Fibroblast of skin of right quadriceps (primary cell): Measurements from ENCODE around the gene KRTAP5-4.
"Not testable (repeated sequence)": the region's sequence is repeated elsewhere in the genome, so short reads cannot be mapped to it uniquely, and the experiment has no call there.

ENCODE experiments used
- DNase-seq: peaks from one replicate; pipeline ENCODE4 v3.0.0-alpha.2; 2013

The KRTAP5-4 gene

GRCh38 chr11:1622086-1622485, at the start of gene KRTAP5-4:
TSS of gene KRTAP5-4 (minus strand) at chr11:1622138. CDS start at chr11:1622093, 45 bp downstream.
- no peak for DNase-seq

- no peak for DNase-seq
Observed at GRCh38 chr11:1671658-1672057, 49.7 kb upstream of the KRTAP5-4 start.

DNA sequence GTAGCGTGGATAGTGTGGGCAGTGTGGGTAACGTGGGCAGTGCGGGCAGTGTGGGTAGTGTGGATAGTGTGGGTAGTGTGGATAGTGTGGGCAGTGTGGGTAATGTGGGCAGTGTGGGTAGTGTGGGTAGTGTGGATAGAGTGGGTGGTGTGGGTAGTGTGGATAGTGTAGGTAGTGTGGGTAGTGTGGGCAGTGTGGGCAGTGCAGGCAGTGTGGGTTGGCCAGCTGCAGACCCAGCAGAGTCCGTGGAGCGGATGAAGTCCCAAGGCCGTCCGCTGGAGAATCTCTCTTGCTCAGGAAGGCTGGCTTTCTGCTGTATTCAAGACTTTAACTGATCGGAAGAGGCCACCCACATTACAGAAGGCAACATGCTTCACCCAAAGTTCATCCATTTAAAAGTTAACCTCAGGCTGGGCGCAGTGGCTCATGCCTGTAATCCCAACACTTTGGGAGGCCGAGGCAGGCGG, 49.0 kb upstream of the KRTAP5-4 start:
- DNase-seq: no peak

GRCh38 chr11:1670457-1670856, 48.5 kb upstream of the KRTAP5-4 start:
- not testable (repeated sequence) for DNase-seq

DNA sequence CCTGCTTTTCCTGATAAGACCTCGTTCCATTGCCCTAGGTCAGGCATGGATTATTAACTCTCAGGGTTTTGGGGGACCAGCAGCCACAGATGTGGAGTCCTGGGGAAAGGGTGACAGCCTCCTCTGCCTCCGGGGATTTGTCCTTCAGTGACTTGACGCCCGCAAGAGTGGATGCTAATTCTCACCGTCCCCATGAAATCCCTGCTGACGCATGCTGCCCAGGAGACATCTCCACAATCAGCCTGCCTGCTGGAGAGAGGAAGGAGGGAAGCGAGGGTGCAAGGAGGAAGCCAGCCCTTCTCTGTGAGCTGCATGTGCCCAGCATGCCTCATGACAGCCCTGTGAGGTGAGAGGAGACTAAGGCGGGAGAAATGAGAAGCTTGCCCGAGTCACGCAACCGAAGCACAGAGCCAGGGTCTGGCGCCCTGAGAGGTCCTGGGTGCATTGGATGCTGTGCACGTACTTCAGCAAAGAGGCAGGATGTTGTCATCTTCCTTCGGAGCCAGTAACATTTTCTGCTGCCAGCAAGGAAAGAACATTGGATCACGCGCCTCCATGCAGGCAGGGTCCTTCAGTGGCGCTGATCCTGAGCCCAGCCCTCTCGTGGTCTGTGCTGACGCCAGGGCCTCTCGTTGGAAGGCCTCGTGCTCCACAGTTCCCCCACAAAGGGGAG, 47.7 kb upstream of the KRTAP5-4 start:
- DNase-seq: no peak

DNA sequence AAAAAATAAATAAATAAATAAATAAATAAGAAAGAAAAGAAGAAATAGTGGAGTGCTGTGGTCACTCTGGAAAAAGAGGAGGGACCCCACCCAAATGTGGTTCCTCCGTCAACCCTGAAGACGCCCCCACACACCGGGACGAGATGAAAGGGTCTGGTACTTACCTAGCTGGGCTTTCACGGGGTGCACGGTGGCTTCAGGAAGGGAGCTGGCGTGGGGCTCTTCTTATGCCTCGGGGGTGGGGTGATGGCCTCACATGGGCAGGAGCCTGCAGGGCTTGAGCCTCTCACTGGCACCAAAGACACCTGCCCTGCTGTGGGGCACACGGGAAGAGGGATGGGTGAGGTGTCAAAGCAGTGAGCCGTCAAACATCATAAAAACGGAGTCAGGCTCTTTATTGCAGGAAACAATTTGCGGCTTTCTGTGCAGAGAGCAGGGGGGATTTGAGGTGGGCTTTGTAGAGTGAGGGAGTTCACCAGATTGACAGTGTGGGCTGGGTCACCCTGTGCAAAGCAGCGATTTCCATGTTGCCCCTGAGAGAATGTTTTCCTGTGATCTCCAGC, 47.1 kb upstream of the KRTAP5-4 start:
- DNase-seq: no peak

GRCh38 chr11:1667906-1668305, 46.0 kb upstream of the KRTAP5-4 start:
- DNase-seq: no peak

DNA sequence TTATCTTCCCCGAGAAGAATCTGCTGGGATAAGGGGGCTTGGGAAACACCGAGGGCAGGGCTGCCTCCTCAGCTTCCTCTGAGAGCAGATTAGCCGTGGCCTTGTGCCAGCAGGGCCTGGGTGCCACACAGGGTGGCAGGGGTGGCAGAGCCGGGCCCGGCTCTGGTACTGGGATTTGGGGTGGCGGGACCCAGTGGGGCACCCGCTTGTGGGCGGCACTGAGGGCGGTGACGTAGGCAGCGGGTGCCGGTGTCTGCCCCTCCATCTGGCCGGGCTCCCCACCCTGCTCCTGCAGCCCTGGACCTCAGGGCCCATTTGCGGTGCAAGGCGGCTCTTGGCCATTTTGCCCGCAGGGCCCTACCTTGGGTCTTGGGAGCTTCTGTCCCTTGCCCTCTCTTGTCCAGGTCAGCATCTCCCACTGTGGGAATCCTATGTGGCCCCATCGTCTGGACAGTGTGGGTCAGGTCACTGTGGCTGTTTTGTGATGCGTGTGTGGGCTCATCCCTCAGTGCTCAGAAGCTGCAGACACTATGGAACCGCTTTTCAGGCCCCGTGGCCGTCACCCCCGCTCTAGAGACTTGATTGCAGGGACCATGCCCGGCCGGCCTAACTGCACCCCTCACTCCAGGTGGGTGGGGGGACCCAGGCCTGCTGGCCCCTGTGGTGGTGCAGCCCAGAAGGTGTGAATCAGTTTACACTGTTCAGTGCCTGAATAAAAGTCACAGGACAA, 45.3 kb upstream of the KRTAP5-4 start:
- DNase-seq: no peak

DNA sequence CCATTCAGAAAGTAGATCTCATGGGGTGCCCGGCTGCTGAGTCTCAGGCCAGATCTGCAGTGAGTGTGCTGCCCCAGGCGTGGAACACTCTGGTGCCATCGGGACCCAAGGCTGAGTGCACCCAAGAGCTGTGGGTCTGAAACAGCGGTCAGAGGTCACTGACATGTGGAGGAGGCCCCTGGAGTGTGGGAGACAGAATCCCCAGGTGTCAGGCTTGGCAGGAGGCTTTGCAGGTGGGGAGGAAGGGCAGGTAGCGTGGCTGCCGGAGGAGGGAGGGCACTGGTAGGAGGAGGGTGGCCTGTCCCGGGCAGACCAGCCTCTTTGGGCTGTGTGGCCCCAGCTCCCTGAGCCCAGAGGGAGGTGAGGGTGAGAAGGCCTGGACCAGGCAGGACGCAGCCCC, 43.4 kb upstream of the KRTAP5-4 start:
- DNase-seq: no peak

- not testable (repeated sequence) for DNase-seq
Observed at GRCh38 chr11:1662699-1663283, 40.9 kb upstream of the KRTAP5-4 start.

DNA sequence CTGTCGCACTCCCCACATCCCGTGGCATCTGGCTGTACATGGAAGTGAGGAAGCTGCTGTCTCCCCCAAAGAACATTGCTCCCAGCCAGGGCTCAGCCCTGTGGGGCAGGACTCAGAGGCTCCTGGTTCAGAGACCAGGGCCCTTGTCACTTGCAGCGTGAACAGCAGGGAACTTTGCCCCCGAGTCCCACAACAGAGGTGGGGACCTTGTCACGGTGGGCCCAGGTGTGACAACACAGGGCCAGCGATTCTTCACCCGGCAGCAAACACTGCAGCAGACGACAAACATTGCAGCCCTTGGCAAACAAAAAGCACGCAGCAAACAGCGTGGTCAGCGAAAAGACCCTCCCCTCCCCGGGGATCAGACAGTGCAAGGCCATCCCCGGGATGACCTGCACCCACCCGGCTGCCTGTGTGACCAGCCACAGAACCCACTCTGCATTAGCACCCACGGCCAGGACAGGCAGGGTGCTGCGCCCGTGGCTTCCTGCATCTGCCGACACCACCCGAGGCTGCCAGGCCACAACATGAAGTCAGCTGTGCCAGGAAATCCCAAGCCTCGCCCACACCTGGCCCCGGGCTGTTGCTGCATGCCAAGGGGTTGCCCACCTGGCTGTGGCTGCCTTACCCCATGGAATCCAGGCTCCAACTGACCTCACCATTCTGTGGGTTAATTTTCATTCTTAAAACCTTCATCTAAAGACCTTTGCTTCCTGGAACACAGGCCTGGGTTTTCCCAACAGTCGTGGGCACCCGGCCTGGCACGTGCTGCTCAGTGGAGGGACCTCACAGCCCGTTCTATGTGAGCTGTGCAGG, 39.7 kb upstream of the KRTAP5-4 start:
- not testable (repeated sequence) for DNase-seq

- no peak for DNase-seq
Observed at GRCh38 chr11:1660111-1660867, 38.4 kb upstream of the KRTAP5-4 start.

- no peak for DNase-seq
Observed at GRCh38 chr11:1659506-1659905, 37.6 kb upstream of the KRTAP5-4 start.

DNA sequence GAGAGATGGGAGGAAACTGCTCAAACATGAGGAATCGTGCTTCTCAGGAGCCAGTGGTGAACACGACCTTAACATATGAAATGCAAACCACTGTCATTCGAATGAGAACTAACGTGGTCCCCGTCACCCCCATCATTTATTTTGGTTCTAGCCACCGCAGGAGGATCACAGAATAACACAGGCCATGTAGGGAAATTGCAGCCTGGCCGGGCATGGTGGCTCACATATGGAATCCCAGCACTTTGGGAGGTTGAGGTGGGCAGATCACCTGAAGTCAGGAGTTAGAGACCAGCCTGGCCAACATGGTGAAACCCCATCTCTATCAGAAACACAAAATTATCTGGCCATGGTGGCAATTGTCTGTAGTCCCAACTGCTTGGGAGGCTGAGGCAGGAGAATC, 34.7 kb upstream of the KRTAP5-4 start:
- DNase-seq: no peak

DNA sequence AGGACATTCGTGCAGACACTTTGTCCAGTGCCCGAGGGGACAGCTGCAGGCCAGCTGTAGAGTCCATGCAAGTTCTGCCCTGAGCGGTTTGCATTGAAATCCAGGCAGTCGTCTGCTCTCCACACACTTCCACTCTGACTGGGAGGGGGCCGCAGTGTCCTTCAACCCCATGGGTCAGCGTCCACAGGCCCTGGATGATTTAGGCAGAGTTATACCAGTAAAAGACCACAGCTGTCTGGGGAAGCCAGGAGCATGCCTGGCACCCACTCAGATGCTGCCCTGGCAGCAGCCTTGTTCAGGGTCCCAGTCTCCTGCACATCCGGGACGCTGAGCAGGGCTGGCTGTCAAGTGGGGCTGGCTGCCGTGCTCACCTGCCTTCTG, 34.1 kb upstream of the KRTAP5-4 start:
- no peak for DNase-seq

DNA sequence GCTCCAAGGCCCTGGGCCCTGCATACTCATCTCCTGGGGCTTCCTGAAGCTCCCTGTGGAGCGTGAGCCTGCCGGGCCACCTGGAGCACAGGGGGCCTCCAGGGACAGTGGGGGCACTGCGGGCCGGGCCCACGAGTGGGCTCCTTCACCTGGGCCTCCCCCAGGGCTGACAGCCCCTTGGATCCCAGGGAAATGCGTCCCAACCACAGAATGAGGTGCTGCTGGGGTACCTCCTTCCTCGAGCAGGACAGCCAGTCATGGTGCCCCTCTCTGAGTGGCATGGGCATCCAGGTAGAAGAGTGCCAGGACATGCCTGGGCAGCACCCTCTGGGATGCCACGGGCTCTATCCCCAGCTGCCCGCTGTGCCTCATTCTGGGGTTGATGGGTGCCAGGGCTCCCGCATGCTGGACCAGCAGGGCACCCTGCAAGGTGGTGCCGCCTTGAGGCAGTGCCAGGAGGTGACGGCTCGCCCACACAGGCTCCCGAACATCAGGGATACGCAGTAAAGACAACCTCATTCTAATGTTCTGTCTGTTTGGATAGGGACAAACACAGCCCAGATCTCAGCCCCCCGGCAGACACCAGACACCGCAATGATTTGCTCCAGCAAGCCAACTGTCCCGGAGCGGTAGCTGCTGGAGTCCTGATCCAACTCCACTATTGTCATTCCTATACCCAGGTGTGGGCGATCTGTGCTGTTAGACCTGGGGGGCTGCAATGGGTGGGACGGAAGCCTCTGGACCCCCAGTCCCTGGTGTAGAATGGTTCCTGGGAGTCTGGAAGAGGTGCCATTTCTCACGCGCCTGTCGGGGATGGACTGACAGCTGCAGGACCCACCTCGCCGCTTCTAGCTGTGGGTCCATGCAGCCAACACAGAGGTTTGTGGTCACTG, 33.5 kb upstream of the KRTAP5-4 start:
- no peak for DNase-seq

DNA sequence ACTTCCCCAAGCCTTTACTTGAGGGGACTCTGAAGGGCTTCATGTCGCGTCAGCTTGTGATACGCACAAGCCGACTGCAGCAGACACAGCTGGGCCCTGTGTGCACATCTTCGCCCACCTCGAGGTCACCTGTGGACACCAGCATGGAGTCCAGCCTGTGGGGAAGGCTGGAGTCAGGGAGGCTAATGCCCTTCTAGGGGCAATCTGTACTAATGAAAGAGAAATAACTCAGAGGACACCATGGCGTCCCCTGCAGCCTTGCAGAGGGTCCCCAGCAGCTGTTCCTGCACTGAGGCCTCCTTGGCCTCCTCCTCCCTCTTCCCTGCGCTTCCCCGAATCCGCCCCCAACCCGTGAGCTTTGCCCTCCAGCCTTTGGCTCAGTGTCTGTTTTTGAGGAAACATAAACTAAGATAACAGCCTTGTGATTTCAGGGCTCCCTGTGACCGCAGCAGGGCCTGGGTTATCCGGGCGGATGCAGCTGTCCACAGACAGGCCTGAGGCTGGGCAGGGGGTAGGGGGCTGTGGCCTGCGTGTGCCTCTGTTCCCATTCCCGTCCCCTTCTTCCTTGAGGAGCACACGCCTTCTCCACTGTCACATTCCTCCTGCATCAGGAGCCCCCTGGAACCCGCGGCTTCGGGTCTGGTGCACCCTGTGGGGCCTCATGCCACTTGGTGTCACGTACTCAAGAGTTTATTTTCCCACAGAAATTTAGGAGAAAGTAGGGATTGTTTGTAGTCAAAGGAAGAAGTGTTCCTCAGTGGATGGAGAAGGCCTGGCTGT, 32.6 kb upstream of the KRTAP5-4 start:
- no peak for DNase-seq

GRCh38 chr11:1653541-1654387, 31.8 kb upstream of the KRTAP5-4 start:
- no peak for DNase-seq
